Activated T-cell treated with anti-CD3 and anti-CD28 coated beads, Interleukin-2, amount 50 U/mL, for 72 hours (primary cell): ENCODE results near the gene RUFY2. TPM values are rescaled to one million over a fixed set of nuclear protein-coding genes. Genes with fewer than 3 reads are reported as not detected.
A peak's percentile ranks its signal among the peaks of the same experiment; 100 is the strongest.

ENCODE experiments used
- ATAC-seq, 2 donors: fragments of 150-1000 bp; cut with Tn5 transposase; replicated peaks in 1 of 2; 2 replicates each; pipeline ENCODE4 v1.10.0; 2021; ENCODE audit warnings: moderate library complexity in 2 of 2, mild to moderate bottlenecking in 1 of 2
- DNase-seq, 2 donors: peaks; one replicate each; pipeline ENCODE4 v3.0.0; 2021 to 2022; ENCODE audit warnings: mixed read lengths in 1 of 2
- H3K27ac Mint-ChIP-seq: one replicate; pipeline ENCODE4 v1.8.0; 2022; ENCODE audit warnings: mild to moderate bottlenecking, moderate library complexity, mixed read lengths
- H3K27me3 Mint-ChIP-seq: one replicate; pipeline ENCODE4 v1.8.0; 2022; ENCODE audit warnings: low read depth, mixed read lengths
- H3K36me3 Mint-ChIP-seq, 2 donors: one replicate each; pipeline ENCODE4 v1.8.0; 2022; ENCODE audit warnings: mixed read lengths in 2 of 2, mild to moderate bottlenecking in 1 of 2; ENCODE audit not compliant: insufficient read depth in 2 of 2
- H3K4me1 Mint-ChIP-seq: one replicate; pipeline ENCODE4 v1.8.0; 2022; ENCODE audit warnings: low read depth, mixed read lengths
- H3K4me3 Mint-ChIP-seq, 2 donors: one replicate each; pipeline ENCODE4 v1.8.0; 2022; ENCODE audit warnings: mild to moderate bottlenecking in 2 of 2, mixed read lengths in 2 of 2, moderate library complexity in 2 of 2
- H3K9me3 Mint-ChIP-seq, 2 donors: one replicate each; pipeline ENCODE4 v1.8.0; 2022; ENCODE audit warnings: mixed read lengths in 2 of 2
- total RNA-seq, 2 donors: library from RNA; stranded (reverse); gene quantifications; one replicate each; pipeline ENCODE4 v1.2.3, GENCODE V29; 2022

Gene RUFY2
- total RNA-seq, 2 donors from 2014 or later: 10.4 to 12.3 TPM

DNA sequence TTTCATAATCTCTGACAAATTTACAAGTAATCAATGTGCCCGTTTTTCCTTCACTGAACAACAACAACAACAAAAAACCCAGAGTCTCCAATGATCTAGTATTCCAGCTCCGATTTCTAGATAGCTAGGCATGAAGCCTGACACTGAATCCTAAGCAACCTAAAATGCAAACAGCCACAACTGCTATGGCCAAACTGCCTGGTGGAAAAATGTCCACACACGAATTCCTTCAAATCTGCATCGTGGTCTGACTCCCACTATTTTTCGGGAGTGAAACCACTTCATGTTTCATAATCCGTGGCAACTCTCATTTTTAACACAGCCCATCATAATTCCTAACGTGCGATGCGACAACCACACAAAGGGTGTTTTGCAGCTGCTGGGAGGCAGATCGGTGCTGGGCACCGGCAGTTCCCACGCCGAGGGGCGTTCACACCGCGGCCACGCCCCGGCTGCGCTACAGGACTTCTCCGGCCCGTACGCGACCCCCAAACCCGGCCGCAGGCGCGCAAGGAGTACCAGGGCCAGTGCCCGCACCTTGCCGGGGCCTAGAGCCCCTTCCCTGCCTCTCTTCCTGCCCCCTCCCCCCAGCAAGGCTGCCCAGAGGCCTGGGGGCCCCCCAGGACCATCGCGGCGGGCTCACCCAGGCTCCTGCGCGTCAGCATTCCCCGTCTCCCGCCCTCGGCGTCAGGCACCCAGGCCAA is 814 bp downstream of the RUFY2 start:
- ATAC-seq (peak; percentile 18 to 36), DNase-seq (peak; percentile 46 to 56)
- H3K9me3 Mint-ChIP-seq: no peaks in the 10 kb centered on the region
- H3K27ac Mint-ChIP-seq: peak overlapping the region; percentile 94
- no peaks in the 10 kb centered on the region for H3K27me3 Mint-ChIP-seq
- H3K36me3 Mint-ChIP-seq: peaks cover 0 to 2% of the 10 kb centered on the region in 2 donors
- H3K4me3 Mint-ChIP-seq: peak overlapping the region; percentile 92 to 97
- H3K4me1 Mint-ChIP-seq: peaks cover 25% of the 10 kb centered on the region

DNA sequence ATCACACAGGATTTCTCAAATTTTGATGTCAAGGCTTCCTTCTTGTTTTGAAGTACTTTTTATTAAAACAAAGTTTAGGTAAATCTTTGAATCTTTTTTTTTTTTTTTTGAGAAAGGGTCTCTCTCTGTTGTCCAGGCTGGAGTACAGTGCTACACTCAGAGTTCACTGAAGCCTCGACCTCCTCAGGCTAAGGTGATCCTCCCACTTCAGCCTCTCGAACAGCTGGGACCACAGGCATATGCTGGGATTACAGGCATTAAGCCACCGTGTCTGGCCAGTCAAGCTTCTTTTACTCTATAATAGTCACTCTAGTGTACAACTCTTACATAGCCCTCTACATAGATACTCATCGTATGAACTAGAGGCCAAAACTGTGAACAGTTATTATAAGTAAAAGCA is 3.4 kb downstream of the RUFY2 start:
- Mint-ChIP-seq H3K36me3 (peaks cover 2 to 8% of the 10 kb centered on the region in 2 donors), H3K9me3 (no peaks in the 10 kb centered on the region), H3K4me1 (peaks cover 25% of the 10 kb centered on the region), H3K4me3 (no peak overlapping the region), H3K27me3 (no peaks in the 10 kb centered on the region), H3K27ac (no peak overlapping the region)
- no peak for ATAC-seq
- no peak for DNase-seq

DNA sequence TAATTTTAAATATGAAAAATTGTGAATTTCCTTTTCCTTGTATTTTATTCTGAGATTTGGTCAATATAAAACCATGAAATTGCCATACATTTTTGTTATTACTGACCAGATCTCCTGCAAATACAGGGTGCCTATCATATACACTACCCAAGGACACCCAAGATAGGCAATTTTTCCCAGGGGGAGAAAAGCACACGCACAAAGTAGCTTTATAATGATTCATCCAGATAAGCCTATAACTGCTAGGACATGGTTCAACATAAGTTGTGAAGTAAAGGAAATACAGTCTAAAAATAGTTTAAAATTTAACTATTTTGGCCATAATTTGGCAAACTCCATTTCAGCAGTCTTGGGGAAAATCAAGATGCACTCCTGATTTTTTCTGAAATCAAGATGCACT is 4.8 kb downstream of the RUFY2 start:
- no peaks in the 10 kb centered on the region for H3K9me3 Mint-ChIP-seq
- peaks cover 2 to 8% of the 10 kb centered on the region in 2 donors for H3K36me3 Mint-ChIP-seq
- no peak overlapping the region for H3K4me3 Mint-ChIP-seq
- peaks cover 17% of the 10 kb centered on the region for H3K4me1 Mint-ChIP-seq
- DNase-seq: no peak
- H3K27ac Mint-ChIP-seq: no peak overlapping the region
- no peak for ATAC-seq
- no peaks in the 10 kb centered on the region for H3K27me3 Mint-ChIP-seq

DNA sequence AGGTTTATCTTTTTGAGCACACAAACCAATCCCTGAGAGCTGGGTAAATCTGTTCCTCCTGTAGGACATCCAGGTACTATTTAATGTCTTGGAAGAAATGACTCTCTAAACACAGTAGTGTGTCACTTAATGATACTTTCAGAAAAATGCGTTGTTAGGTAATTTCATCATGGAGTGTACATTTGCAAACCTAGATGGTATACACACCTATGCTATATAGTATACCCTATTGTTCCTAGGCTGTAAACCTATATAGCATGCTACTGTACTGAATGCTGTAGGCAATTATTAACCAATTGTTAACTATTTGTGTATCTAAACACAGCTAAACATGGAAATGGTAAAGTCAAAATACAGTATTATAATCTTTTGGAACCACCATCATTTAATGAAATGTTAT is 10.1 kb downstream of the RUFY2 start:
- Mint-ChIP-seq H3K36me3 (peaks cover 0 to 10% of the 10 kb centered on the region in 2 donors), H3K4me1 (no peaks in the 10 kb centered on the region), H3K27me3 (no peaks in the 10 kb centered on the region), H3K27ac (no peak overlapping the region), H3K9me3 (no peaks in the 10 kb centered on the region), H3K4me3 (no peak overlapping the region)
- DNase-seq (no peak), ATAC-seq (no peak)

DNA sequence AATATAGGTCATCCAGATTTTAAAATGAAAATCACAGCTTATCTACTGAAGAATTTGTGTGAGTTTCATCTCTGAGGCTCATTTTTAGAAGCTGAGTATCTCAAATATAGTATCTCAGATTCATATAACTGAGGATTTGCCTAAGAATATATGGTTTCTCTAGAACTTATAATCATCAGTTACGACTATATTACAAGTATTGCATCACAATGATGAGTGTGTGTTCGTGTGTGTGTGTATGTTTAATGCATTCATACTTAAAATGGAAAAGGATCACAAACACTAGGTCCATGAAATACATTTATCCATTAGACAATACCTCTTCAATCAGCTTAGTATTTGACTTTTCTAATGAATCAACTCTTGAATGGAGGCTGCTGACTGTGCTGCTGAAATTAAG is 21.3 kb downstream of the RUFY2 start:
- DNase-seq: no peak
- no peak overlapping the region for H3K4me3 Mint-ChIP-seq
- no peak overlapping the region for H3K27ac Mint-ChIP-seq
- no peaks in the 10 kb centered on the region for H3K9me3 Mint-ChIP-seq
- peaks cover 0 to 4% of the 10 kb centered on the region in 2 donors for H3K36me3 Mint-ChIP-seq
- ATAC-seq: no peak
- H3K27me3 Mint-ChIP-seq: no peaks in the 10 kb centered on the region
- H3K4me1 Mint-ChIP-seq: no peaks in the 10 kb centered on the region

DNA sequence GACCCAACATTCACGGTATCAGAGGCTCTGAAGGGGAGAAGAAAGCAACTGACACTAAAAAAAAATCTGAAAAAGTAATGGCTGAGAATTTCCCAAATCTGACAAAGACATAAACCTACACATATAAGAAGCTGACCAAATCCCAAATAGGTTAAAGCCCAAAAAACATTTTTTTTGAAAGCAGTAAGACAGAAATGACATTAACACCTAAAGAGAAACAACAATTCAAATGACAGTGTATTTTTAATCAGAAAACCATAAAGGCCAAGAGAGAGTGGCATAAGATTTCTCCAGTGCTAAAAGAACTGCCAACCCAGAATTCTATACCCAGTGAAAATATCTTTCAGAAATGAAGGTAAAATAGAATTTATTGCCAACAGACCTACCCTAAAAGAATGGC is 35.5 kb downstream of the RUFY2 start:
- Mint-ChIP-seq H3K36me3 (peaks cover 12 to 36% of the 10 kb centered on the region in 2 donors), H3K9me3 (peaks cover 2 to 4% of the 10 kb centered on the region in 2 donors), H3K4me1 (no peaks in the 10 kb centered on the region), H3K4me3 (no peak overlapping the region), H3K27me3 (no peaks in the 10 kb centered on the region), H3K27ac (no peak overlapping the region)
- DNase-seq (no peak), ATAC-seq (no peak)

DNA sequence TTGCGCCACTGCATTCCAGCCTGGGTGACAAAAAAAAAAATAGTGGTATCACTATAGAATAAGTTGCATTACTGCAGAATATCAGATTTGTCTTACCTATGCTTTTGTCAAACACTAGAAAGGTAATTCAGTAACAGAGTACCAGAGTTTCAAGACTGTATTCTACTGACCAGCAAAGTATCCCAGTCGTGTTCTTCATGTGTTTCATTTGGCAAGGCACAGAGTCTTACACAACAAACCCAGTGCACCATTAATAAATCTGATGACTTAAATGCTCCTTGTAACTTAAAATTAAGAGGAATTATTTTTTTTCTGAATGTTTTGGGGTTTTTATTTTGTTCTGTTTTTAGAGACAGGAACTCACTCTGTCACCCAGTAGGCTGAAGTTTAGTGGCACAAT is 40.0 kb downstream of the RUFY2 start:
- DNase-seq (no peak), ATAC-seq (no peak)
- Mint-ChIP-seq H3K4me1 (peaks cover 8% of the 10 kb centered on the region), H3K9me3 (peaks cover 2% of the 10 kb centered on the region in 2 donors), H3K27me3 (no peaks in the 10 kb centered on the region), H3K36me3 (peaks cover 7 to 16% of the 10 kb centered on the region in 2 donors), H3K27ac (no peak overlapping the region), H3K4me3 (no peak overlapping the region)

DNA sequence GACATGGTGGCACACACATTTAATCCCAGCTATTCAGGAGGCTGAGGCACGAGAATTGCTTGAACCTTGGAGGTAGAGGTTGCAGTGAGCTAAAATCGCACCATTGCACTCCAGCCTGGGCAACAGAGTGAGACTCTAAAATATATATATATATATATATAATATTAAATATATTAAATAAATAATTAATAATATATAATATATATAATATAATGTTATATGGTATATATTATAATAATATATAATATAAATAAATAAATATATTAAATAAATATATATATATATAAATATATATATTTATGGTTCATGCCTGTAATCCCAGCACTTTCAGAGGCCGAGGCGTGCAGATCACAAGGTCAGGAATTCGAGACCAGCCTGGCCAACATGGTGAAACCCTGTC is 40.5 kb downstream of the RUFY2 start:
- Mint-ChIP-seq H3K4me1 (peaks cover 8% of the 10 kb centered on the region), H3K27me3 (no peaks in the 10 kb centered on the region), H3K4me3 (no peak overlapping the region), H3K27ac (no peak overlapping the region), H3K36me3 (peaks cover 6 to 14% of the 10 kb centered on the region in 2 donors), H3K9me3 (peaks cover 2% of the 10 kb centered on the region in 2 donors)
- DNase-seq (no peak), ATAC-seq (no peak)

DNA sequence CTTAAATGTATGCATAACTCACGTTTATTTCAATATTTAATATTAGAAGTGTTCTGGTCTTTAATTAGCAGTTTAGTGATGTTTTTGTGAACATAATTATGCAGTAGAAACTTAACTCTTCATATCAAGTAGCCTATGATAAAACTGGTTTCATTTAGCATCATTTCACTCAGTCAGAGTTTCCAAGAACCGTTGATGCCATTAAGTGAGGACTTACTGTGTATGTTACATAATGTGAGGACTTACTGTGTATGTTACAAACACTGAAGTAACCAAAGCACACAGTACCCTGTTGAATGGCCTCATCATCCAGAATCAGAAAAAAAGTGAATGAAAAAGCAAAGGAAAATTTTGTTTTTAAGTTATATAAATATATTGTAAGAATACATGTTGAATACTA is 41.5 kb downstream of the RUFY2 start:
- H3K27ac Mint-ChIP-seq: peak overlapping the region; percentile 69
- H3K4me1 Mint-ChIP-seq: peaks cover 8% of the 10 kb centered on the region
- peak; percentile 36 to 61 for ATAC-seq
- peaks cover 5 to 8% of the 10 kb centered on the region in 2 donors for H3K36me3 Mint-ChIP-seq
- DNase-seq: no peak
- no peak overlapping the region for H3K4me3 Mint-ChIP-seq
- peaks cover 2% of the 10 kb centered on the region in 2 donors for H3K9me3 Mint-ChIP-seq
- no peaks in the 10 kb centered on the region for H3K27me3 Mint-ChIP-seq

DNA sequence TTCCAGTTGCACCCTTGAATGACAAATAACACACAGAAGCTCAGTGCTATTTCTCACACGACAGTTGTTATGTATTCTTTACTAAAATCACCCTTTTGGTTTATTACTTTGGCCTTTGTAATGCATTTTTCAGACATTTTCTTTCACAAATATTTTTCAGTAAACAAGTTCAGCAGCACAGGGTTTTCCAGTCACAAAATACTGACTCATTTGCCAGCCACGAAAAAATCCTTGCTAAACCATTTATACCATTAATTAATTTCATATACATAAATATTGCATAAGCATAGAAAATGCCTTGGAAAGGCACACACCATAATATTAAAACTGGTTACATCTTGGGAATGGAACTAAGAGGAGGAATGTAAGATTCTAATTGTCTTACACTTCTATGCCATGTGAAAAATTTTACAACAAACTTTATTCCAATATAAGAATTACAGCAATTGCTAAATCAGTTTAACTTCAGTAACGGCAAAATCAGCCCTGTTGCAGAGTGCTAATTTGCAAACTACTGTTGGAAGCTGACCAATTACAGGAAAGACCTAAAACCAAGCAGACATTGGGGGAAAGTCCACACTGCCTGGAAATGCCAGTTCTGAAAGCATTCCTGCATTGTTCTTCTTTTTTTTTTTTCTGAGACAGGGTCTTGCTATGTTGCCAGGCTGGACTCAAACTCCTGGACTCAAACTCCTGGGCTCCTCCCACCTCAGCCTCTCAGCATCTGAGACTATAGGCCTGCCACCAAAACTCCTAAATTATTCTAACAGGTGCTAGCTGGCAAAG is 42.8 kb downstream of the RUFY2 start:
- Mint-ChIP-seq H3K4me1 (peaks cover 8% of the 10 kb centered on the region), H3K27ac (peak overlapping the region; percentile 63)
- no peak for DNase-seq

DNA sequence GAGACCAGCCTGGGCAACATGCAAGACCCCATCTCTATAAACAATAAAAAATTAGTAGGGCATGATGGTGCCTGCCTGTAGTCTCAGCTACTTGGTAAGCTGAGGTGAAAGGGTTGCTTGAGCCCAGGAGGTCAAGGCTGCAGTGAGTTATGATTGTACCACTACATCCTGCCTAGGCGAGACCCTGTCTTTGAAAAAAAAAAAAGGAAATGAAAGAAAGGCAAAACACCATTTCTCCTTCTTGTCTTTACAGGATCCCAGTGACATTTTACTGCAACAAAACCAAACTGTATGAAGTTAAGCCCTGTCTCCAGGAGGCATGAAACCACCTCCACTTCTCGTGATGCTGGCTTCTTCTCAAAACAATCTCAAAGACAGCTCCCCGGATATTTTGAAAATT is 44.5 kb downstream of the RUFY2 start:
- Mint-ChIP-seq H3K27ac (no peak overlapping the region), H3K36me3 (peaks cover 2 to 4% of the 10 kb centered on the region in 2 donors), H3K4me3 (no peak overlapping the region), H3K4me1 (peaks cover 8% of the 10 kb centered on the region), H3K27me3 (no peaks in the 10 kb centered on the region), H3K9me3 (no peaks in the 10 kb centered on the region)
- no peak for DNase-seq
- ATAC-seq: no peak

More for the DNA sequence above, 42.8 kb downstream of the RUFY2 start:
- no peaks in the 10 kb centered on the region for H3K9me3 Mint-ChIP-seq
- no peaks in the 10 kb centered on the region for H3K27me3 Mint-ChIP-seq
- H3K36me3 Mint-ChIP-seq: peaks cover 2 to 5% of the 10 kb centered on the region in 2 donors
- H3K4me3 Mint-ChIP-seq: no peak overlapping the region
- no peak for ATAC-seq

DNA sequence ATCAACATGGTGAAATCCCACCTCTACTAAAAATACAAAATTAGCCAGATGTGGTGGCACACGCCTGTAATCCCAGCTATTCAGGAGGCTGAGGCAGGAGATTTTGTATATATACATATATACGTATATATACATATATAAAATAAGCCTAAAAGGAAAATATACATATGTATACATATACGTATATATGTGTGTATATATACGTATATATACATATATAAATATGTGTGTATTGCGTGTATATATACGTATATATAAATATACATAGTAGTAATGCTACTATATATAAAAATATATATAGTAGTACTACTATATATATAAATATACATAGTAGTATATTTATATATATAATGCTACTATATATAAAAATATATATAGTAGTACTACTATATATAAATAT is 47.9 kb downstream of the RUFY2 start:
- ATAC-seq (no peak), DNase-seq (no peak)
- Mint-ChIP-seq H3K4me3 (no peak overlapping the region), H3K4me1 (no peaks in the 10 kb centered on the region), H3K27me3 (no peaks in the 10 kb centered on the region), H3K36me3 (peaks cover 2 to 6% of the 10 kb centered on the region in 2 donors), H3K27ac (no peak overlapping the region), H3K9me3 (no peaks in the 10 kb centered on the region)

DNA sequence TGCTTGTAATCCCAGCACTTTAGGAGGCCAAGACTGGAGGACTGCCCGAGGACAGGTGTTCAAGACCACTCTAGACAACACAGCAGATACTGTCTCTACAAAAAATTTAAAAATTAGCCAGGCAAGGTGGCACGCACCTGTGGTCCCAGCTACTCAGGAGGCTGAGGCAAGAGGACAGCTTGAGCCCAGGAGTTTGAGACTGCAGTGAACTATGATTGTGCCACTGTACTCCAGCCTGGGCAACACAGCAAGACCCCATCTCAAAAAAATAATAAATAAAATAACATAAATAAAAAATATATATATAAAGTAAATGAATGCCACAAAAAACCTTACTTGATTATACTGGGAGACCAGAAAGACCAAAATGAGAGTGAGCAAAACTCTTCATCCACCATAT is 53.5 kb downstream of the RUFY2 start:
- H3K9me3 Mint-ChIP-seq: no peaks in the 10 kb centered on the region
- DNase-seq: no peak
- H3K36me3 Mint-ChIP-seq: peaks cover 2 to 9% of the 10 kb centered on the region in 2 donors
- no peak overlapping the region for H3K4me3 Mint-ChIP-seq
- H3K27me3 Mint-ChIP-seq: no peaks in the 10 kb centered on the region
- H3K4me1 Mint-ChIP-seq: no peaks in the 10 kb centered on the region
- H3K27ac Mint-ChIP-seq: no peak overlapping the region
- ATAC-seq: no peak
